Activated CD4-positive, alpha-beta T cell treated with anti-CD3 and anti-CD28 coated beads, Interleukin-2, Interleukin-4, amounts not matched to agents 100 ng/mL and 50 ng/mL, durations not matched to agents 16 hours and 8 hours (primary cell): ENCODE results near the gene PTPN13.
A peak's percentile ranks its signal among the peaks of the same experiment; 100 is the strongest.

ENCODE experiments used
- DNase-seq: peaks from one replicate; pipeline ENCODE4 v3.0.0-alpha.2; 2020; ENCODE audit warnings: low spot score

The PTPN13 gene

GRCh38 chr4:86593688-86594558 is at the start of gene PTPN13:
PTPN13 (plus strand) TSS chr4:86594315; CDS start chr4:86635257, 40,942 bp downstream.
- DNase-seq, result peak; percentile 84

- DNase-seq, result no peak
These were observed 47.0 kb upstream of the PTPN13 start for GRCh38 chr4:86547140-86547539.

- no peak for DNase-seq
These were observed 44.8 kb upstream of the PTPN13 start for GRCh38 chr4:86549163-86549788.

GRCh38 chr4:86551387-86551786 is 42.7 kb upstream of the PTPN13 start:
- DNase-seq, result no peak

- DNase-seq, result no peak
These were observed 39.5 kb upstream of the PTPN13 start for GRCh38 chr4:86554646-86555045.

- DNase-seq, result no peak
These were observed 37.2 kb upstream of the PTPN13 start for GRCh38 chr4:86556791-86557415.

GRCh38 chr4:86557526-86557925 is 36.6 kb upstream of the PTPN13 start:
- peak; percentile 19 for DNase-seq

GRCh38 chr4:86558258-86558657 is 35.9 kb upstream of the PTPN13 start:
- no peak for DNase-seq

- DNase-seq, result no peak
These were observed 35.3 kb upstream of the PTPN13 start for GRCh38 chr4:86558797-86559196.

GRCh38 chr4:86560447-86560846 is 33.7 kb upstream of the PTPN13 start:
- no peak for DNase-seq

GRCh38 chr4:86561256-86561655 is 32.9 kb upstream of the PTPN13 start:
- no peak for DNase-seq

- DNase-seq, result no peak
These were observed 30.7 kb upstream of the PTPN13 start for GRCh38 chr4:86563416-86563815.

- DNase-seq, result no peak
These were observed 29.3 kb upstream of the PTPN13 start for GRCh38 chr4:86564795-86565194.

- no peak for DNase-seq
These were observed 28.5 kb upstream of the PTPN13 start for GRCh38 chr4:86565651-86566050.

GRCh38 chr4:86569103-86569870 is 24.8 kb upstream of the PTPN13 start:
- DNase-seq, result no peak

- DNase-seq, result no peak
These were observed 14.2 kb upstream of the PTPN13 start for GRCh38 chr4:86579941-86580340.

GRCh38 chr4:86582410-86582809 is 11.7 kb upstream of the PTPN13 start:
- DNase-seq, result no peak

GRCh38 chr4:86586160-86586572 is 7.9 kb upstream of the PTPN13 start:
- DNase-seq, result no peak

- no peak for DNase-seq
These were observed 7.3 kb upstream of the PTPN13 start for GRCh38 chr4:86586626-86587380.

GRCh38 chr4:86587381-86588140 is 6.6 kb upstream of the PTPN13 start:
- no peak for DNase-seq
